Measurements from ENCODE around the gene LNX1.

The LNX1 gene

GRCh38 chr4:53592122-53592521 lies 836 bp upstream of the LNX1 start:
- H3K4me1 Mint-ChIP-seq: peaks cover 15% of the 10 kb centered on the region
- H3K27ac Mint-ChIP-seq: no peak overlapping the region
- no peak for DNase-seq
- ATAC-seq: no peak
- no peaks in the 10 kb centered on the region for H3K9me3 Mint-ChIP-seq
- peaks cover 35% of the 10 kb centered on the region for H3K27me3 Mint-ChIP-seq
- no peaks in the 10 kb centered on the region for H3K36me3 Mint-ChIP-seq (ENCODE audit: low read depth)
- no peak overlapping the region for H3K4me3 Mint-ChIP-seq

GRCh38 chr4:53590187-53590586 lies 1.1 kb downstream of the LNX1 start:
- no peaks in the 10 kb centered on the region for H3K9me3 Mint-ChIP-seq
- no peak overlapping the region for H3K4me3 Mint-ChIP-seq
- peaks cover 15% of the 10 kb centered on the region for H3K4me1 Mint-ChIP-seq
- ATAC-seq: no peak
- no peaks in the 10 kb centered on the region for H3K36me3 Mint-ChIP-seq (ENCODE audit: low read depth)
- DNase-seq: no peak
- H3K27ac Mint-ChIP-seq: no peak overlapping the region
- peaks cover 35% of the 10 kb centered on the region for H3K27me3 Mint-ChIP-seq

GRCh38 chr4:53589511-53589910 lies 1.8 kb downstream of the LNX1 start:
- H3K4me1 Mint-ChIP-seq: peaks cover 15% of the 10 kb centered on the region
- ATAC-seq (no peak), DNase-seq (no peak)
- no peaks in the 10 kb centered on the region for H3K9me3 Mint-ChIP-seq
- no peak overlapping the region for H3K27ac Mint-ChIP-seq
- H3K36me3 Mint-ChIP-seq (ENCODE audit: low read depth): no peaks in the 10 kb centered on the region
- peaks cover 35% of the 10 kb centered on the region for H3K27me3 Mint-ChIP-seq
- H3K4me3 Mint-ChIP-seq: no peak overlapping the region

GRCh38 chr4:53587135-53587534 lies 4.2 kb downstream of the LNX1 start:
- no peaks in the 10 kb centered on the region for H3K36me3 Mint-ChIP-seq (ENCODE audit: low read depth)
- peaks cover 14% of the 10 kb centered on the region for H3K4me1 Mint-ChIP-seq
- no peaks in the 10 kb centered on the region for H3K9me3 Mint-ChIP-seq
- ATAC-seq (no peak), DNase-seq (no peak)
- peaks cover 30% of the 10 kb centered on the region for H3K27me3 Mint-ChIP-seq
- no peak overlapping the region for H3K4me3 Mint-ChIP-seq
- no peak overlapping the region for H3K27ac Mint-ChIP-seq

- no peak for DNase-seq
- ATAC-seq: no peak
- Mint-ChIP-seq H3K27ac (no peak overlapping the region), H3K4me3 (no peak overlapping the region), H3K36me3 (ENCODE audit: low read depth) (no peaks in the 10 kb centered on the region), H3K27me3 (peaks cover 21% of the 10 kb centered on the region), H3K9me3 (no peaks in the 10 kb centered on the region), H3K4me1 (peaks cover 5% of the 10 kb centered on the region)
These were observed 5.0 kb downstream of the LNX1 start for GRCh38 chr4:53586121-53586816.

- no peak for ATAC-seq
- Mint-ChIP-seq H3K9me3 (no peaks in the 10 kb centered on the region), H3K36me3 (ENCODE audit: low read depth) (no peaks in the 10 kb centered on the region), H3K27me3 (peaks cover 8% of the 10 kb centered on the region), H3K4me1 (no peaks in the 10 kb centered on the region), H3K4me3 (no peak overlapping the region), H3K27ac (no peak overlapping the region)
- DNase-seq: no peak
These were observed 6.6 kb downstream of the LNX1 start for GRCh38 chr4:53584658-53585057.

GRCh38 chr4:53583513-53583912 lies 7.8 kb downstream of the LNX1 start:
- ATAC-seq (no peak), DNase-seq (no peak)
- Mint-ChIP-seq H3K36me3 (ENCODE audit: low read depth) (no peaks in the 10 kb centered on the region), H3K27ac (no peak overlapping the region), H3K9me3 (no peaks in the 10 kb centered on the region), H3K4me1 (no peaks in the 10 kb centered on the region), H3K27me3 (peaks cover 2% of the 10 kb centered on the region), H3K4me3 (no peak overlapping the region)

- no peaks in the 10 kb centered on the region for H3K27me3 Mint-ChIP-seq
- DNase-seq: no peak
- H3K4me1 Mint-ChIP-seq: no peaks in the 10 kb centered on the region
- H3K4me3 Mint-ChIP-seq: no peak overlapping the region
- H3K36me3 Mint-ChIP-seq (ENCODE audit: low read depth): no peaks in the 10 kb centered on the region
- no peak for ATAC-seq
- no peaks in the 10 kb centered on the region for H3K9me3 Mint-ChIP-seq
- no peak overlapping the region for H3K27ac Mint-ChIP-seq
These were observed 9.1 kb downstream of the LNX1 start for GRCh38 chr4:53582194-53582593.

GRCh38 chr4:53580274-53580673 lies 11.0 kb downstream of the LNX1 start:
- DNase-seq (no peak), ATAC-seq (no peak)
- H3K27ac Mint-ChIP-seq: no peak overlapping the region
- no peaks in the 10 kb centered on the region for H3K36me3 Mint-ChIP-seq (ENCODE audit: low read depth)
- no peaks in the 10 kb centered on the region for H3K4me1 Mint-ChIP-seq
- no peaks in the 10 kb centered on the region for H3K9me3 Mint-ChIP-seq
- H3K4me3 Mint-ChIP-seq: no peak overlapping the region
- H3K27me3 Mint-ChIP-seq: no peaks in the 10 kb centered on the region

GRCh38 chr4:53579826-53580225 lies 11.5 kb downstream of the LNX1 start:
- Mint-ChIP-seq H3K27me3 (no peaks in the 10 kb centered on the region), H3K27ac (no peak overlapping the region), H3K4me1 (no peaks in the 10 kb centered on the region), H3K4me3 (no peak overlapping the region), H3K36me3 (ENCODE audit: low read depth) (no peaks in the 10 kb centered on the region), H3K9me3 (no peaks in the 10 kb centered on the region)
- no peak for DNase-seq
- no peak for ATAC-seq

GRCh38 chr4:53576676-53577372 lies 14.5 kb downstream of the LNX1 start:
- Mint-ChIP-seq H3K9me3 (no peaks in the 10 kb centered on the region), H3K4me1 (no peaks in the 10 kb centered on the region), H3K27me3 (peaks cover 2% of the 10 kb centered on the region), H3K27ac (no peak overlapping the region), H3K4me3 (no peak overlapping the region), H3K36me3 (ENCODE audit: low read depth) (no peaks in the 10 kb centered on the region)
- no peak for DNase-seq
- ATAC-seq: no peak

GRCh38 chr4:53576071-53576617 lies 15.1 kb downstream of the LNX1 start:
- Mint-ChIP-seq H3K36me3 (ENCODE audit: low read depth) (no peaks in the 10 kb centered on the region), H3K27me3 (peaks cover 2% of the 10 kb centered on the region), H3K27ac (no peak overlapping the region), H3K4me1 (no peaks in the 10 kb centered on the region), H3K4me3 (no peak overlapping the region), H3K9me3 (no peaks in the 10 kb centered on the region)
- ATAC-seq: no peak
- no peak for DNase-seq

GRCh38 chr4:53575552-53575951 lies 15.7 kb downstream of the LNX1 start:
- H3K36me3 Mint-ChIP-seq (ENCODE audit: low read depth): no peaks in the 10 kb centered on the region
- no peak overlapping the region for H3K27ac Mint-ChIP-seq
- no peak for ATAC-seq
- DNase-seq: no peak
- no peaks in the 10 kb centered on the region for H3K4me1 Mint-ChIP-seq
- peaks cover 2% of the 10 kb centered on the region for H3K27me3 Mint-ChIP-seq
- no peaks in the 10 kb centered on the region for H3K9me3 Mint-ChIP-seq
- no peak overlapping the region for H3K4me3 Mint-ChIP-seq

GRCh38 chr4:53574528-53574927 lies 16.8 kb downstream of the LNX1 start:
- Mint-ChIP-seq H3K36me3 (ENCODE audit: low read depth) (no peaks in the 10 kb centered on the region), H3K4me3 (no peak overlapping the region), H3K9me3 (no peaks in the 10 kb centered on the region), H3K27ac (no peak overlapping the region), H3K27me3 (peaks cover 2% of the 10 kb centered on the region), H3K4me1 (no peaks in the 10 kb centered on the region)
- no peak for ATAC-seq
- no peak for DNase-seq

GRCh38 chr4:53573696-53574095 lies 17.6 kb downstream of the LNX1 start:
- no peak overlapping the region for H3K27ac Mint-ChIP-seq
- H3K27me3 Mint-ChIP-seq: peaks cover 2% of the 10 kb centered on the region
- no peak overlapping the region for H3K4me3 Mint-ChIP-seq
- no peak for DNase-seq
- no peaks in the 10 kb centered on the region for H3K9me3 Mint-ChIP-seq
- H3K4me1 Mint-ChIP-seq: no peaks in the 10 kb centered on the region
- H3K36me3 Mint-ChIP-seq (ENCODE audit: low read depth): no peaks in the 10 kb centered on the region
- no peak for ATAC-seq
